ENCODE data around the gene PKD2.
A peak's percentile ranks its signal among the peaks of the same experiment; 100 is the strongest.
"Not testable (repeated sequence)": the region's sequence is repeated elsewhere in the genome, so short reads cannot be mapped to it uniquely, and the experiment has no call there.

The PKD2 gene

DNA sequence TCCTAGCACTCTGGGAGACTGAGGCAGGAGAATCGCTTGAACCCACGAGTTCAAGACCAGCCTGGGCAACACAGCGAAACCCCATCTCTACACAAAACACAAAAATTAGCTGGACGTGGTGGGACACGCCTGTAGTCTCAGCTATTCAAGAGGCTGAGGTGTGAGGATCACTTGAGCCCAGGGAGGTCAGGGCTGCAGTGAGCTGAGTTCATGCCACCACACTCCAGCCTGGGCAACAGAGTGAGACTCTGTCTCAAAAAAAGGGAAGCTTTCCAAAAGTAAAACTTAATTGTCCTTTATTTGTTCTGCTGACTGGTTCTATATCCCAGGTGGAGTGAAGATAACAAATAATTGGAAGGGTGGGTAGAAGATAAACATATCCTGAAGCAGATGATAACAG is 105.4 kb downstream of the PKD2 start:
- no peak for DNase-seq
- TF ChIP-seq POLR2A (IDR thresholded peaks at IDR 0.05; ENCODE audit: low read length) (no peak), GATA1 (IDR thresholded peaks at IDR 0.05; ENCODE audit: low read depth, low read length) (no peak)

DNA sequence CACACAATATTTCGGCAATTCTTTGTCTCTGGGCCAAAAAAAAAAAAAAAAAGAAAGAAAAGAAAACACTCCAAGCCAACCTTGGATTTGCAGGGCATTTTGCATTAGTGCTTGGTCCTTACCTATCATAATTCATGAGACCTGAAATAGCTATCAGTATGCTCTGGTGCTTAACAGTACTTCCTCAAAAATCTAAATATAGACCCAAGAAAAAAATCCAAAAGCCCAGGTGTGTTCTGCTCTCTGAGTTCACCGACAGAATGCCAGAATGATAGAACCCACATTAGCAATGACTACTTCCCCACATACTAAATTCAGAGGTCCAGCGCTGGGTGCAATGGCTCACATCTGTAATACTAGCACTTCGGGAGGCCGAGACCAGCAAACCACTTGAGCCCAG is 108.2 kb downstream of the PKD2 start:
- no peak for DNase-seq
- TF ChIP-seq GATA1 (IDR thresholded peaks at IDR 0.05; ENCODE audit: low read depth, low read length) (no peak), POLR2A (IDR thresholded peaks at IDR 0.05; ENCODE audit: low read length) (no peak)

GRCh38 chr4:88119943-88120342 is 112.5 kb downstream of the PKD2 start:
- DNase-seq, result peak in 1 of 2 experiments; percentile 6
- TF ChIP-seq POLR2A (IDR thresholded peaks at IDR 0.05; ENCODE audit: low read length), result no peak
- no peak for TF ChIP-seq GATA1 (IDR thresholded peaks at IDR 0.05; ENCODE audit: low read depth, low read length)

GRCh38 chr4:88122260-88122659 is 114.8 kb downstream of the PKD2 start:
- not testable (repeated sequence) for DNase-seq

All from erythroblast (primary cell).